A549 (cell line): ENCODE results near the gene HOXB3. TPM values are rescaled to one million over a fixed set of nuclear protein-coding genes. Genes with fewer than 3 reads are reported as not detected.

Experiments
- ATAC-seq, 2 experiments: fragments of 200-7000 bp in 1 of 2; fragments of >200 bp in 1 of 2; cut with Nextera tagmentation in 1 of 2; cut with Tn5 transposase in 1 of 2; 3 replicates each; pipeline versions ENCODE4 v1.8.0 to v1.9.1; 2018 to 2020; ENCODE audit warnings: mild to moderate bottlenecking in 1 of 2, moderate library complexity in 1 of 2
- CTCF ChIA-PET: fragments of 300-600 bp; sonication (Branson Sonifier 250); formaldehyde crosslinking; extraction: SDS; loops from one replicate; lab custom pipeline; 2021; ENCODE audit warnings: antibody characterized with exemption, inconsistent platforms; lab: Yijun Ruan, JAX
- POLR2A ChIA-PET: fragments of 350-600 bp; formaldehyde crosslinking; extraction: SDS; loops from one replicate; lab custom pipeline; 2021; ENCODE audit warnings: antibody characterized with exemption, inconsistent platforms; lab: Yijun Ruan, JAX
- DNase-seq, 2 experiments: peaks; one replicate each; pipeline versions ENCODE4 v3.0.0 to v3.0.0-alpha.2; 2011 to 2016; ENCODE audit warnings: low read depth in 1 of 2, low spot score in 1 of 2
- FAIRE-seq: peaks from 2 replicates; lab custom pipeline; 2011; peaks lifted over from hg19 to GRCh38; lab: Jason Lieb, UNC
- H3K27ac ChIP-seq, 2 experiments: fragments of >200 bp; sonication (Bioruptor Twin); formaldehyde crosslinking; 3 replicates each; pipeline ENCODE4 v1.5.1; 2016 to 2017
- H3K4me1 ChIP-seq: fragments of >200 bp; sonication (Bioruptor Twin); formaldehyde crosslinking; 3 replicates; pipeline ENCODE4 v1.6.1; 2016
- H3K4me2 ChIP-seq: fragments of >200 bp; sonication (Bioruptor Twin); formaldehyde crosslinking; 3 replicates; pipeline ENCODE4 v1.6.1; 2016
- H3K4me3 ChIP-seq: fragments of >200 bp; sonication (Bioruptor Twin); formaldehyde crosslinking; 3 replicates; pipeline ENCODE4 v1.5.1; 2016
- H3K9me3 ChIP-seq: fragments of >200 bp; sonication (Bioruptor Twin); formaldehyde crosslinking; 3 replicates; pipeline ENCODE4 v1.6.1; 2016
- CBX8 ChIP-seq: fragments of 200-600 bp; sonication (generic); IDR thresholded peaks from 2 replicates; pipeline ENCODE4 v1.6.1; 2016
- CHD4 ChIP-seq: fragments of 200-600 bp; sonication (generic); IDR thresholded peaks from 2 replicates; pipeline ENCODE4 v1.6.1; 2016; ENCODE audit warnings: antibody characterized with exemption, mild to moderate bottlenecking, borderline replicate concordance
- E2F6 ChIP-seq: IDR thresholded peaks from 2 replicates; pipeline ENCODE4 v1.6.1; 2012; ENCODE audit warnings: low read depth, borderline replicate concordance
- EHF ChIP-seq: fragments of 250-450 bp; sonication (Bioruptor Pico); IDR thresholded peaks from 2 replicates; pipeline ENCODE4 v1.5.0; 2020; ENCODE audit warnings: mild to moderate bottlenecking
- FOSB ChIP-seq: fragments of 250-450 bp; sonication (Bioruptor Pico); IDR thresholded peaks from 2 replicates; pipeline ENCODE4 v1.5.0; 2020; ENCODE audit warnings: mild to moderate bottlenecking, moderate library complexity
- FOXS1 ChIP-seq: fragments of 250-450 bp; sonication (Bioruptor Pico); IDR thresholded peaks from 2 replicates; pipeline ENCODE4 v1.5.0; 2020; ENCODE audit warnings: mild to moderate bottlenecking, moderate library complexity
- GATA3 ChIP-seq: IDR thresholded peaks from 2 replicates; pipeline ENCODE4 v1.6.1; 2012; ENCODE audit warnings: borderline replicate concordance
- HDAC2 ChIP-seq: fragments of 200-600 bp; sonication (generic); IDR thresholded peaks from 2 replicates; pipeline ENCODE4 v1.6.1; 2016
- HES2 ChIP-seq: fragments of >200 bp; sonication (Bioruptor Twin); formaldehyde crosslinking; IDR thresholded peaks from 2 replicates; pipeline ENCODE4 v1.6.1; 2016
- HEYL ChIP-seq: fragments of 250-450 bp; sonication (Bioruptor Pico); IDR thresholded peaks from 2 replicates; pipeline ENCODE4 v1.8.0; 2021; ENCODE audit warnings: mild to moderate bottlenecking, moderate library complexity
- HOXB13 ChIP-seq: fragments of 250-450 bp; sonication (Bioruptor Pico); IDR thresholded peaks from 2 replicates; pipeline ENCODE4 v1.5.0; 2020; ENCODE audit warnings: low read depth, mild to moderate bottlenecking, moderate library complexity
- JUN ChIP-seq, 2 experiments: fragments of >200 bp; sonication (Bioruptor Twin); formaldehyde crosslinking; IDR thresholded peaks; 2 replicates in 1 of 2; 3 replicates in 1 of 2; pipeline ENCODE4 v1.6.1; 2016 to 2017
- KDM1A ChIP-seq: fragments of 200-600 bp; sonication (generic); IDR thresholded peaks from 2 replicates; pipeline ENCODE4 v1.6.1; 2016; ENCODE audit warnings: low read depth, mild to moderate bottlenecking
- NFE2L2 ChIP-seq: fragments of 150-350 bp; conservative IDR thresholded peaks from 2 replicates; pipeline ENCODE4 v1.6.1; 2014; ENCODE audit warnings: low read length
- POLR2A ChIP-seq: IDR thresholded peaks from 2 replicates; pipeline ENCODE4 v1.6.1; 2012; ENCODE audit warnings: mild to moderate bottlenecking, low read length
- RAD21 ChIP-seq, 2 experiments: fragments of >200 bp in 1 of 2; sonication (Bioruptor Twin) in 1 of 2; formaldehyde crosslinking in 1 of 2; IDR thresholded peaks in 1 of 2; conservative IDR thresholded peaks in 1 of 2; 2 replicates in 1 of 2; 3 replicates in 1 of 2; pipeline ENCODE4 v1.6.1; 2012 to 2018; ENCODE audit warnings: inconsistent platforms in 1 of 2
- RARB ChIP-seq: fragments of 250-450 bp; sonication (Bioruptor Pico); IDR thresholded peaks from 2 replicates; pipeline ENCODE4 v1.8.0; 2021; ENCODE audit warnings: mild to moderate bottlenecking, moderate library complexity
- RFX5 ChIP-seq: fragments of 450-650 bp; IDR thresholded peaks from 2 replicates; pipeline ENCODE4 v1.7.1; 2014; ENCODE audit warnings: antibody characterized with exemption, mild to moderate bottlenecking, moderate library complexity
- RNF2 ChIP-seq: fragments of 200-600 bp; sonication (generic); IDR thresholded peaks from 2 replicates; pipeline ENCODE4 v1.6.1; 2016; ENCODE audit warnings: low read depth, mild to moderate bottlenecking, antibody characterized with exemption, moderate library complexity, borderline replicate concordance
- SMC3 ChIP-seq: fragments of >200 bp; sonication (Bioruptor Twin); formaldehyde crosslinking; IDR thresholded peaks from 3 replicates; pipeline ENCODE4 v1.6.1; 2018; ENCODE audit warnings: inconsistent platforms
- TP53 ChIP-seq: fragments of 250-450 bp; sonication (Bioruptor Pico); IDR thresholded peaks from 2 replicates; pipeline ENCODE4 v1.5.0; 2021; ENCODE audit warnings: mild to moderate bottlenecking, moderate library complexity
- ZFP36 ChIP-seq: fragments of 450-650 bp; IDR thresholded peaks from 2 replicates; pipeline ENCODE4 v1.6.1; 2014; ENCODE audit warnings: borderline replicate concordance; ENCODE audit not compliant: partially characterized antibody
- WGBS: methylation state at CpG from one replicate; pipeline ENCODE4 v1.1.6; 2017; ENCODE audit errors: missing lambda C conversion rate; 5-methylcytosine and 5-hydroxymethylcytosine counted together
- polyA plus RNA-seq, 4 experiments: library from polyadenylated mRNA; depleted of rRNA in 3 of 4; stranded (reverse); fragments of >200 nt; fragmentation: RNase III in 1 of 4; extraction: RNeasy Plus Mini Kit Qiagen cat#74134 plus additional on column Dnase treatment in 1 of 4; gene quantifications; 2 replicates in 3 of 4; 3 replicates in 1 of 4; pipeline ENCODE4 v1.2.3, GENCODE V29; 2011 to 2017

HOXB3 gene
- polyA plus RNA-seq, 2 of the 4 experiments (the other 2 are of a cell fraction) = 8.6 to 17.0 TPM

GRCh38 chr17:48528936-48529682 lies 60.9 kb downstream of the HOXB3 start (continued):
- TF ChIP-seq E2F6 (no peak), HOXB13 (CRISPR knock-in tag) (no peak), EHF (CRISPR knock-in tag) (no peak), ZFP36 (no peak), JUN (IDR thresholded peaks at IDR 0.05) (no peak)
- TF ChIP-seq, all 56 proteins: peak for 0

GRCh38 chr17:48528153-48528935 lies 61.7 kb downstream of the HOXB3 start:
- Histone ChIP-seq H3K27ac (no peak overlapping the region), H3K4me3 (no peak overlapping the region), H3K9me3 (no peaks in the 10 kb centered on the region), H3K4me2 (no peak overlapping the region), H3K4me1 (peaks cover 2% of the 10 kb centered on the region)
- TF ChIP-seq CHD4 (0 out of 2 replicates have a peak, but pooled peaks have one; percentile 18), HDAC2 (peak; percentile 75; the same call in 1 of the 2 replicates), KDM1A (peak; percentile 86; the same call in 1 of the 2 replicates), RNF2 (no peak), GATA3 (no peak)
- ChIA-PET POLR2A (no interaction called here), CTCF (interaction anchor here (1.2 to 2.0 kb wide), 3 partner anchors 8 to 36 kb away, joined by 3 to 9 read pairs (median 4); no protein-coding TSS in a partner anchor)
- ATAC-seq (no peak), FAIRE-seq (no peak), DNase-seq (no peak)
- WGBS = 66% methylated on average over 7 of the region's 7 CpGs

- no peak for ATAC-seq
Observed at GRCh38 chr17:48527547-48527932, 62.5 kb downstream of the HOXB3 start.

GRCh38 chr17:48526608-48527546 lies 63.2 kb downstream of the HOXB3 start:
- H3K4me2 ChIP-seq = no peak overlapping the region
- WGBS = 95% methylated on average over 47 of the region's 59 CpGs
- ATAC-seq = no peak

More at GRCh38 chr17:48527547-48527932, 62.5 kb downstream of the HOXB3 start:
- ChIA-PET CTCF (no interaction called here), POLR2A (no interaction called here)
- H3K27ac ChIP-seq = peak overlapping the region in 1 of 2 experiments; percentile 31; a peak in 1 of 6 replicates
- FAIRE-seq = no peak
- H3K4me3 ChIP-seq = no peak overlapping the region
- WGBS = 84% methylated on average over 14 of the region's 14 CpGs
- H3K4me2 ChIP-seq = no peak overlapping the region
- no peak for DNase-seq
- no peaks in the 10 kb centered on the region for H3K9me3 ChIP-seq
- TF ChIP-seq RFX5 (no peak), NFE2L2 (no peak), RARB (no peak), POLR2A (no peak), RAD21 (conservative IDR thresholded peaks at IDR 0.05 in 1 of 2, IDR thresholded peaks at IDR 0.05 in 1 of 2) (no peak), FOXS1 (no peak)
- TF ChIP-seq, all 56 proteins: peak for 0
- H3K4me1 ChIP-seq = peaks cover 10% of the 10 kb centered on the region

More at GRCh38 chr17:48526608-48527546, 63.2 kb downstream of the HOXB3 start:
- no peaks in the 10 kb centered on the region for H3K9me3 ChIP-seq
- peaks cover 16% of the 10 kb centered on the region for H3K4me1 ChIP-seq
- no peak overlapping the region for H3K4me3 ChIP-seq
- ChIA-PET CTCF (no interaction called here), POLR2A (no interaction called here)
- no peak for TF ChIP-seq HEYL (CRISPR knock-in tag)
- TF ChIP-seq SMC3 = no peak
- TF ChIP-seq FOSB (CRISPR knock-in tag) = no peak
- TF ChIP-seq TP53 (CRISPR knock-in tag) = no peak
- TF ChIP-seq HES2 = no peak
- no peak for TF ChIP-seq CBX8
- no peak for TF ChIP-seq GATA3
- TF ChIP-seq ZFP36 = no peak
- TF ChIP-seq CHD4 = no peak
- FAIRE-seq = no peak
- DNase-seq = no peak
- H3K27ac ChIP-seq = peak overlapping the region in 1 of 2 experiments; percentile 31; a peak in 1 of 6 replicates
